ENCODE measurements around the gene ERBB2. TPM values are rescaled to one million over a fixed set of nuclear protein-coding genes. Genes with fewer than 3 reads are reported as not detected.

The ERBB2 gene
- total and polyA plus RNA-seq, 2 of the 13 experiments (the other 11 are each of a cell fraction or from before 2014, with no cell fraction given) = 57.7 to 64.1 TPM

DNA sequence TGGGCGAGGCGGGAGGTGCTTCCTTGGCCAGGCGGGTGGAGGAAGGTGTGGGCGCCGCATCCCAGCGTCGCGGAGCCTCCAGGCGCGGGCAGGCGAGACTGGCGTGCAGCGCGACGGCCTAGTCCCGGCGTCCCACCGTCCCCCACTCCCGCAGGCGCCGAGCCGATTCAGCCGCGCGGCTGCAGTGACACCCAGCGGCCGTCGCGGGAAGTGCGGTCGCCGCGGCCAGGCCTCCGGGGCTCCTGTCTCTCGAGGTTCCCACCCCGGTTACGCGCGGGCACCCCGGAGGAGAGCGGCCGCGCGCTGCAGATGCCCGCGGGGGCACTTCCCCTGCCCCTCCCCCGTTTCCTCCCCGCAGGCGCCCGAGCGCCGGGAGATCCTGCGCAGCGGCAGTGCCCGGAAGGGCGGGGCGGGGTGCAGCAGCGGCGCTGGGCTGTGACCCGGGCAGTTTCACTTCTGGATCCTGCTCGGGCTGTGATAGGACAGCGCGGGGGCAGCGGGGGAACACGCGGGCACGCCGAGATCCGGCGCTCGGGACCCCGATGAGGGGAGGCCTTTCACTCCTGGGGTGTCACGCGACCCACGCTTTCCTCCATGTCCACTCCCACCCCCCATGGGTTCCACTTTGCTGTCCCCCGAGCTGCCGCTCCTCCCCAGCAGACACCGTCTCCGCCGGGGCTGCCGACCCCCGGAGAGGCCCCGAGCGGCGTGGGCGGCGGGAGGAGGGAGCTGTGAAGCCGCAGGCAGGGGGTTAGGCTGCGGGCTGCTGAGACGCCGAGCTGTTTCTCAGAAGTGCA lies 54.5 kb downstream of the ERBB2 start (continued):
- TF ChIP-seq ARID5B (CRISPR knock-in tag; IDR thresholded peaks at IDR 0.05) (peak; percentile 80), ZNF264 (CRISPR knock-in tag; IDR thresholded peaks at IDR 0.05) (0 out of 2 replicates have a peak, but pooled peaks have one; percentile 49), ZNF790 (CRISPR knock-in tag; IDR thresholded peaks at IDR 0.05; ENCODE audit: borderline replicate concordance) (no peak; the same call in 1 of the 2 replicates), SP5 (CRISPR knock-in tag; IDR thresholded peaks at IDR 0.05; ENCODE audit: borderline replicate concordance, low read depth) (peak; percentile 65), MEF2D (CRISPR knock-in tag; IDR thresholded peaks at IDR 0.05) (no peak), ZNF784 (CRISPR knock-in tag; IDR thresholded peaks at IDR 0.05; ENCODE audit: borderline replicate concordance) (peak; percentile 35; the same call in 1 of the 2 replicates), FOXK1 (CRISPR knock-in tag; IDR thresholded peaks at IDR 0.05; ENCODE audit: borderline replicate concordance, low read depth) (peak; percentile 64), SMARCE1 (IDR thresholded peaks at IDR 0.05; ENCODE audit: borderline replicate concordance) (no peak), RARA (CRISPR knock-in tag; IDR thresholded peaks at IDR 0.05) (peak; percentile 75), ZNF432 (CRISPR knock-in tag; IDR thresholded peaks at IDR 0.05; ENCODE audit: borderline replicate concordance) (no peak), XBP1 (CRISPR knock-in tag; IDR thresholded peaks at IDR 0.05) (no peak; the same call in 1 of the 2 replicates)
- TF ChIP-seq, protein P1, sequence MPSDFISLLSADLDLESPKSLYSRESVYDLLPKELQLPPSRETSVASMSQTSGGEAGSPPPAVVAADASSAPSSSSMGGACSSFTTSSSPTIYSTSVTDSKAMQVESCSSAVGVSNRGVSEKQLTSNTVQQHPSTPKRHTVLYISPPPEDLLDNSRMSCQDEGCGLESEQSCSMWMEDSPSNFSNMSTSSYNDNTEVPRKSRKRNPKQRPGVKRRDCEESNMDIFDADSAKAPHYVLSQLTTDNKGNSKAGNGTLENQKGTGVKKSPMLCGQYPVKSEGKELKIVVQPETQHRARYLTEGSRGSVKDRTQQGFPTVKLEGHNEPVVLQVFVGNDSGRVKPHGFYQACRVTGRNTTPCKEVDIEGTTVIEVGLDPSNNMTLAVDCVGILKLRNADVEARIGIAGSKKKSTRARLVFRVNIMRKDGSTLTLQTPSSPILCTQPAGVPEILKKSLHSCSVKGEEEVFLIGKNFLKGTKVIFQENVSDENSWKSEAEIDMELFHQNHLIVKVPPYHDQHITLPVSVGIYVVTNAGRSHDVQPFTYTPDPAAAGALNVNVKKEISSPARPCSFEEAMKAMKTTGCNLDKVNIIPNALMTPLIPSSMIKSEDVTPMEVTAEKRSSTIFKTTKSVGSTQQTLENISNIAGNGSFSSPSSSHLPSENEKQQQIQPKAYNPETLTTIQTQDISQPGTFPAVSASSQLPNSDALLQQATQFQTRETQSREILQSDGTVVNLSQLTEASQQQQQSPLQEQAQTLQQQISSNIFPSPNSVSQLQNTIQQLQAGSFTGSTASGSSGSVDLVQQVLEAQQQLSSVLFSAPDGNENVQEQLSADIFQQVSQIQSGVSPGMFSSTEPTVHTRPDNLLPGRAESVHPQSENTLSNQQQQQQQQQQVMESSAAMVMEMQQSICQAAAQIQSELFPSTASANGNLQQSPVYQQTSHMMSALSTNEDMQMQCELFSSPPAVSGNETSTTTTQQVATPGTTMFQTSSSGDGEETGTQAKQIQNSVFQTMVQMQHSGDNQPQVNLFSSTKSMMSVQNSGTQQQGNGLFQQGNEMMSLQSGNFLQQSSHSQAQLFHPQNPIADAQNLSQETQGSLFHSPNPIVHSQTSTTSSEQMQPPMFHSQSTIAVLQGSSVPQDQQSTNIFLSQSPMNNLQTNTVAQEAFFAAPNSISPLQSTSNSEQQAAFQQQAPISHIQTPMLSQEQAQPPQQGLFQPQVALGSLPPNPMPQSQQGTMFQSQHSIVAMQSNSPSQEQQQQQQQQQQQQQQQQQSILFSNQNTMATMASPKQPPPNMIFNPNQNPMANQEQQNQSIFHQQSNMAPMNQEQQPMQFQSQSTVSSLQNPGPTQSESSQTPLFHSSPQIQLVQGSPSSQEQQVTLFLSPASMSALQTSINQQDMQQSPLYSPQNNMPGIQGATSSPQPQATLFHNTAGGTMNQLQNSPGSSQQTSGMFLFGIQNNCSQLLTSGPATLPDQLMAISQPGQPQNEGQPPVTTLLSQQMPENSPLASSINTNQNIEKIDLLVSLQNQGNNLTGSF (CRISPR knock-in tag; IDR thresholded peaks at IDR 0.05) = no peak; the same call in none of the 2 replicates
- TF ChIP-seq, protein P2, sequence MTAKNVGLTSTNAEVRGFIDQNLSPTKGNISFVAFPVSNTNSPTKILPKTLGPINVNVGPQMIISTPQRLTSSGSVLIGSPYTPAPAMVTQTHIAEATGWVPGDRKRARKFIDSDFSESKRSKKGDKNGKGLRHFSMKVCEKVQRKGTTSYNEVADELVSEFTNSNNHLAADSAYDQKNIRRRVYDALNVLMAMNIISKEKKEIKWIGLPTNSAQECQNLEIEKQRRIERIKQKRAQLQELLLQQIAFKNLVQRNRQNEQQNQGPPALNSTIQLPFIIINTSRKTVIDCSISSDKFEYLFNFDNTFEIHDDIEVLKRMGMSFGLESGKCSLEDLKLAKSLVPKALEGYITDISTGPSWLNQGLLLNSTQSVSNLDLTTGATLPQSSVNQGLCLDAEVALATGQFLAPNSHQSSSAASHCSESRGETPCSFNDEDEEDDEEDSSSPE (CRISPR knock-in tag; IDR thresholded peaks at IDR 0.05) = peak; percentile 91
- TF ChIP-seq, protein P3, sequence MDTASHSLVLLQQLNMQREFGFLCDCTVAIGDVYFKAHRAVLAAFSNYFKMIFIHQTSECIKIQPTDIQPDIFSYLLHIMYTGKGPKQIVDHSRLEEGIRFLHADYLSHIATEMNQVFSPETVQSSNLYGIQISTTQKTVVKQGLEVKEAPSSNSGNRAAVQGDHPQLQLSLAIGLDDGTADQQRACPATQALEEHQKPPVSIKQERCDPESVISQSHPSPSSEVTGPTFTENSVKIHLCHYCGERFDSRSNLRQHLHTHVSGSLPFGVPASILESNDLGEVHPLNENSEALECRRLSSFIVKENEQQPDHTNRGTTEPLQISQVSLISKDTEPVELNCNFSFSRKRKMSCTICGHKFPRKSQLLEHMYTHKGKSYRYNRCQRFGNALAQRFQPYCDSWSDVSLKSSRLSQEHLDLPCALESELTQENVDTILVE (CRISPR knock-in tag; IDR thresholded peaks at IDR 0.05) = peak; percentile 86; the same call in 1 of the 2 replicates
- TF ChIP-seq, protein P4, sequence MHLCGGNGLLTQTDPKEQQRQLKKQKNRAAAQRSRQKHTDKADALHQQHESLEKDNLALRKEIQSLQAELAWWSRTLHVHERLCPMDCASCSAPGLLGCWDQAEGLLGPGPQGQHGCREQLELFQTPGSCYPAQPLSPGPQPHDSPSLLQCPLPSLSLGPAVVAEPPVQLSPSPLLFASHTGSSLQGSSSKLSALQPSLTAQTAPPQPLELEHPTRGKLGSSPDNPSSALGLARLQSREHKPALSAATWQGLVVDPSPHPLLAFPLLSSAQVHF (CRISPR knock-in tag; IDR thresholded peaks at IDR 0.05) = peak; percentile 85
